Left hindlimb (tissue), 1 donor: ENCODE data around the gene DNAJC13.

ENCODE experiments used
- DNase-seq: peaks from one replicate; pipeline ENCODE4 v3.0.0-alpha.2; 2018

Gene DNAJC13

GRCh38 chr3:132469326-132469725, 52.0 kb downstream of the DNAJC13 start:
- no peak for DNase-seq

GRCh38 chr3:132486099-132486498, 68.8 kb downstream of the DNAJC13 start:
- no peak for DNase-seq

- DNase-seq: no peak
These were observed 70.8 kb downstream of the DNAJC13 start for GRCh38 chr3:132488151-132488550.

GRCh38 chr3:132499071-132499470, 81.8 kb downstream of the DNAJC13 start:
- no peak for DNase-seq

GRCh38 chr3:132503559-132503958, 86.3 kb downstream of the DNAJC13 start:
- DNase-seq: no peak

- DNase-seq: no peak
These were observed 87.2 kb downstream of the DNAJC13 start for GRCh38 chr3:132504375-132504933.

GRCh38 chr3:132507657-132508056, 90.4 kb downstream of the DNAJC13 start:
- no peak for DNase-seq

- DNase-seq: no peak
These were observed 91.8 kb downstream of the DNAJC13 start for GRCh38 chr3:132509096-132509495.

- DNase-seq: no peak
These were observed 92.2 kb downstream of the DNAJC13 start for GRCh38 chr3:132509506-132509905.

GRCh38 chr3:132513057-132513456, 95.8 kb downstream of the DNAJC13 start:
- DNase-seq: no peak

- DNase-seq: no peak
These were observed 100.0 kb downstream of the DNAJC13 start for GRCh38 chr3:132517311-132517710.

- no peak for DNase-seq
These were observed 102.6 kb downstream of the DNAJC13 start for GRCh38 chr3:132519914-132520313.

- DNase-seq: no peak
These were observed 104.6 kb downstream of the DNAJC13 start for GRCh38 chr3:132521901-132522300.

GRCh38 chr3:132522353-132522752, 105.1 kb downstream of the DNAJC13 start:
- no peak for DNase-seq

- DNase-seq: no peak
These were observed 113.3 kb downstream of the DNAJC13 start for GRCh38 chr3:132530624-132531023.

GRCh38 chr3:132535575-132536441, 118.5 kb downstream of the DNAJC13 start:
- DNase-seq: peak; percentile 66

GRCh38 chr3:132536442-132537153, 119.3 kb downstream of the DNAJC13 start:
- no peak for DNase-seq

GRCh38 chr3:132537297-132537696, 120.0 kb downstream of the DNAJC13 start:
- no peak for DNase-seq

GRCh38 chr3:132538072-132538471, 120.8 kb downstream of the DNAJC13 start:
- no peak for DNase-seq

GRCh38 chr3:132539681-132540080, 122.4 kb downstream of the DNAJC13 start:
- no peak for DNase-seq

GRCh38 chr3:132542577-132542976, 125.3 kb downstream of the DNAJC13 start:
- no peak for DNase-seq

GRCh38 chr3:132543011-132543739, 125.9 kb downstream of the DNAJC13 start:
- no peak for DNase-seq

- DNase-seq: no peak
These were observed 126.8 kb downstream of the DNAJC13 start for GRCh38 chr3:132544130-132544529.
